ENCODE results near the gene BLNK. TPM values are rescaled to one million over a fixed set of nuclear protein-coding genes. Genes with fewer than 3 reads are reported as not detected.

Gene BLNK
- total RNA-seq, 1 donor from 2014 or later = not detected

- DNase-seq (ENCODE audit: low spot score) = no peak
- peak overlapping the region; percentile 24 for H3K4me3 Mint-ChIP-seq (ENCODE audit: low read depth)
- H3K9me3 Mint-ChIP-seq = no peaks in the 10 kb centered on the region
- no peak overlapping the region for H3K27ac Mint-ChIP-seq
- H3K36me3 Mint-ChIP-seq (ENCODE audit: low read depth) = no peaks in the 10 kb centered on the region
- peaks cover 19% of the 10 kb centered on the region for H3K4me1 Mint-ChIP-seq (ENCODE audit: low read depth)
- intact Hi-C loops (cut with micrococcal nuclease) = no loop called here
- peaks cover 8% of the 10 kb centered on the region for H3K27me3 Mint-ChIP-seq (ENCODE audit: low read depth)
These were observed 28.0 kb upstream of the BLNK start for GRCh38 chr10:96299383-96299782.

GRCh38 chr10:96298362-96298761 lies 27.0 kb upstream of the BLNK start:
- intact Hi-C loops (cut with micrococcal nuclease) = no loop called here
- Mint-ChIP-seq H3K4me1 (ENCODE audit: low read depth) (peaks cover 22% of the 10 kb centered on the region), H3K27ac (no peak overlapping the region), H3K9me3 (no peaks in the 10 kb centered on the region), H3K27me3 (ENCODE audit: low read depth) (peaks cover 1% of the 10 kb centered on the region), H3K4me3 (ENCODE audit: low read depth) (no peak overlapping the region), H3K36me3 (ENCODE audit: low read depth) (no peaks in the 10 kb centered on the region)
- DNase-seq (ENCODE audit: low spot score) = no peak

- H3K4me1 Mint-ChIP-seq (ENCODE audit: low read depth) = peaks cover 22% of the 10 kb centered on the region
- H3K4me3 Mint-ChIP-seq (ENCODE audit: low read depth) = no peak overlapping the region
- no peaks in the 10 kb centered on the region for H3K36me3 Mint-ChIP-seq (ENCODE audit: low read depth)
- H3K27me3 Mint-ChIP-seq (ENCODE audit: low read depth) = no peaks in the 10 kb centered on the region
- H3K27ac Mint-ChIP-seq = no peak overlapping the region
- H3K9me3 Mint-ChIP-seq = no peaks in the 10 kb centered on the region
- intact Hi-C loops (cut with micrococcal nuclease) = no loop called here
- DNase-seq (ENCODE audit: low spot score) = no peak
These were observed 26.1 kb upstream of the BLNK start for GRCh38 chr10:96297486-96297885.

- Mint-ChIP-seq H3K9me3 (no peaks in the 10 kb centered on the region), H3K4me1 (ENCODE audit: low read depth) (peaks cover 22% of the 10 kb centered on the region), H3K4me3 (ENCODE audit: low read depth) (no peak overlapping the region), H3K27me3 (ENCODE audit: low read depth) (peaks cover 2% of the 10 kb centered on the region), H3K27ac (no peak overlapping the region), H3K36me3 (ENCODE audit: low read depth) (no peaks in the 10 kb centered on the region)
- DNase-seq (ENCODE audit: low spot score) = no peak
- intact Hi-C loops (cut with micrococcal nuclease) = no loop called here
These were observed 24.1 kb upstream of the BLNK start for GRCh38 chr10:96295475-96295874.

- intact Hi-C loops (cut with micrococcal nuclease) = loop anchor here (1.0 to 5.0 kb wide), 2 partner anchors 64 to 276 kb away; no protein-coding TSS in a partner anchor
- Mint-ChIP-seq H3K27me3 (ENCODE audit: low read depth) (peaks cover 4% of the 10 kb centered on the region), H3K4me3 (ENCODE audit: low read depth) (no peak overlapping the region), H3K36me3 (ENCODE audit: low read depth) (no peaks in the 10 kb centered on the region), H3K4me1 (ENCODE audit: low read depth) (peaks cover 15% of the 10 kb centered on the region), H3K9me3 (no peaks in the 10 kb centered on the region), H3K27ac (no peak overlapping the region)
- DNase-seq (ENCODE audit: low spot score) = no peak
These were observed 21.9 kb upstream of the BLNK start for GRCh38 chr10:96292971-96293920.

- Mint-ChIP-seq H3K4me1 (ENCODE audit: low read depth) (peaks cover 20% of the 10 kb centered on the region), H3K27me3 (ENCODE audit: low read depth) (peaks cover 4% of the 10 kb centered on the region), H3K27ac (no peak overlapping the region), H3K9me3 (no peaks in the 10 kb centered on the region), H3K36me3 (ENCODE audit: low read depth) (no peaks in the 10 kb centered on the region), H3K4me3 (ENCODE audit: low read depth) (no peak overlapping the region)
- no peak for DNase-seq (ENCODE audit: low spot score)
- intact Hi-C loops (cut with micrococcal nuclease) = loop anchor here (5.0 kb wide), 1 partner anchor 273 kb away; no protein-coding TSS in a partner anchor
These were observed 19.2 kb upstream of the BLNK start for GRCh38 chr10:96290368-96291133.

- H3K27me3 Mint-ChIP-seq (ENCODE audit: low read depth) = peaks cover 4% of the 10 kb centered on the region
- H3K9me3 Mint-ChIP-seq = no peaks in the 10 kb centered on the region
- no peaks in the 10 kb centered on the region for H3K36me3 Mint-ChIP-seq (ENCODE audit: low read depth)
- no peak overlapping the region for H3K4me3 Mint-ChIP-seq (ENCODE audit: low read depth)
- H3K27ac Mint-ChIP-seq = no peak overlapping the region
- DNase-seq (ENCODE audit: low spot score) = no peak
- intact Hi-C loops (cut with micrococcal nuclease) = no loop called here
- H3K4me1 Mint-ChIP-seq (ENCODE audit: low read depth) = peaks cover 18% of the 10 kb centered on the region
These were observed 18.0 kb upstream of the BLNK start for GRCh38 chr10:96289218-96289910.

GRCh38 chr10:96288151-96288621 lies 16.8 kb upstream of the BLNK start:
- H3K4me1 Mint-ChIP-seq (ENCODE audit: low read depth) = peaks cover 15% of the 10 kb centered on the region
- H3K27ac Mint-ChIP-seq = peak overlapping the region; percentile 48
- H3K4me3 Mint-ChIP-seq (ENCODE audit: low read depth) = peak overlapping the region; percentile 54
- DNase-seq (ENCODE audit: low spot score) = no peak
- intact Hi-C loops (cut with micrococcal nuclease) = no loop called here
- H3K9me3 Mint-ChIP-seq = no peaks in the 10 kb centered on the region
- peaks cover 4% of the 10 kb centered on the region for H3K27me3 Mint-ChIP-seq (ENCODE audit: low read depth)
- H3K36me3 Mint-ChIP-seq (ENCODE audit: low read depth) = no peaks in the 10 kb centered on the region

GRCh38 chr10:96287392-96288105 lies 16.2 kb upstream of the BLNK start:
- H3K4me1 Mint-ChIP-seq (ENCODE audit: low read depth) = peaks cover 15% of the 10 kb centered on the region
- H3K27ac Mint-ChIP-seq = no peak overlapping the region
- H3K4me3 Mint-ChIP-seq (ENCODE audit: low read depth) = peak overlapping the region; percentile 41
- peaks cover 4% of the 10 kb centered on the region for H3K27me3 Mint-ChIP-seq (ENCODE audit: low read depth)
- intact Hi-C loops (cut with micrococcal nuclease) = no loop called here
- no peaks in the 10 kb centered on the region for H3K9me3 Mint-ChIP-seq
- H3K36me3 Mint-ChIP-seq (ENCODE audit: low read depth) = no peaks in the 10 kb centered on the region
- no peak for DNase-seq (ENCODE audit: low spot score)

GRCh38 chr10:96285331-96285752 lies 14.0 kb upstream of the BLNK start:
- Mint-ChIP-seq H3K4me1 (ENCODE audit: low read depth) (peaks cover 14% of the 10 kb centered on the region), H3K9me3 (no peaks in the 10 kb centered on the region), H3K36me3 (ENCODE audit: low read depth) (no peaks in the 10 kb centered on the region), H3K27ac (no peak overlapping the region), H3K27me3 (ENCODE audit: low read depth) (peaks cover 5% of the 10 kb centered on the region), H3K4me3 (ENCODE audit: low read depth) (no peak overlapping the region)
- intact Hi-C loops (cut with micrococcal nuclease) = no loop called here
- DNase-seq (ENCODE audit: low spot score) = no peak

GRCh38 chr10:96283756-96284155 lies 12.4 kb upstream of the BLNK start:
- DNase-seq (ENCODE audit: low spot score) = no peak
- intact Hi-C loops (cut with micrococcal nuclease) = no loop called here
- Mint-ChIP-seq H3K4me3 (ENCODE audit: low read depth) (no peak overlapping the region), H3K27me3 (ENCODE audit: low read depth) (peaks cover 6% of the 10 kb centered on the region), H3K9me3 (no peaks in the 10 kb centered on the region), H3K4me1 (ENCODE audit: low read depth) (peaks cover 13% of the 10 kb centered on the region), H3K27ac (no peak overlapping the region), H3K36me3 (ENCODE audit: low read depth) (no peaks in the 10 kb centered on the region)

GRCh38 chr10:96283351-96283750 lies 12.0 kb upstream of the BLNK start:
- Mint-ChIP-seq H3K4me1 (ENCODE audit: low read depth) (peaks cover 13% of the 10 kb centered on the region), H3K27me3 (ENCODE audit: low read depth) (peaks cover 7% of the 10 kb centered on the region), H3K9me3 (no peaks in the 10 kb centered on the region), H3K4me3 (ENCODE audit: low read depth) (no peak overlapping the region), H3K36me3 (ENCODE audit: low read depth) (no peaks in the 10 kb centered on the region), H3K27ac (no peak overlapping the region)
- no peak for DNase-seq (ENCODE audit: low spot score)
- intact Hi-C loops (cut with micrococcal nuclease) = no loop called here

Data from activated T-helper 2 cell treated with anti-CD3 and anti-CD28 coated beads, Interferon-gamma antibody, Interleukin-2, Interleukin-4, amounts not matched to agents 10 μg/mL and 5 μg/mL and 100 μg/mL, durations not matched to agents 14 hours and 24 hours and 36 hours (primary cell).